ENCODE data around the gene SLC9C2.
"Not testable (repeated sequence)": the region's sequence is repeated elsewhere in the genome, so short reads cannot be mapped to it uniquely, and the experiment has no call there.

Gene SLC9C2

DNA sequence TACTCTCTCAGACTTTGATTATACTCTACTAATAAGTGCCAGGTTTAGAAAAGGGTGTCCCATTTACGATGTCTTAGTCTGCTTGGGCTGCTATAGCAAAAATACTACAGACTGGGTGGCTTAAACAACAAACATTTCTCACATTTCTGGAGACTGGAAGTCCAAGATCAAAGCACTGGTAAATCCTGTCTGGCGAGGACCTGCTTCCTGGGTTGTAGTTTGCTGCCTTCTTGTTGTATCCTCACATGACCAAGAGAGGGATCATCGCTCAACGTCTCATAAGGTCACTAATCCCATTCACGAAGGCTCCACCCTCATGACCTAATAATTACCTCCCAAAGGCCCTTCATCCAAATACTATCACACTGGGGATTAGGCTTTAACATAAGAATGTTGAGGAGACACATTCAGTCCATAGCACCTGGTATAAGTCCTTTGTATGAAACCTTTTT, 113.7 kb downstream of the SLC9C2 start:
- DNase-seq (ENCODE audit: low read depth in 2 of 2), result no peak

DNA sequence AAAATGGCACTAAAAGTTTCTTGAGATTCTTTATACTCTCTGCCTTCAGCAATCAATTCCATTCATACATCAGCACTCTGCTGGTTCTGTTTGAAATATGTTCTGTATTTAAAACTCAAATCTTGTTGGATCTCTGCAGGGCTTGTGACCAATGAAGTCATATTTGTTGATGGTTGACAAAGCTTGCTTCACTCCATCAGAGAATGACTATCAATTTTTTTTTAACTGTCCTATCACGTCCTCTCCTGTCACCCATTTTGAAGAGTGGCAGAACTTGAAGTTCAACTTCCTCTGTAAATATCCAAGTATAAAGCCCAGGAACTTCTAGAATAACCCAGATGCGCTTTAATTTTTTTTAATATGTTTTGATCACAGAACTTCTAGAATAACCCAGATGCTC, 114.9 kb downstream of the SLC9C2 start:
- DNase-seq (ENCODE audit: low read depth in 2 of 2), result no peak

DNA sequence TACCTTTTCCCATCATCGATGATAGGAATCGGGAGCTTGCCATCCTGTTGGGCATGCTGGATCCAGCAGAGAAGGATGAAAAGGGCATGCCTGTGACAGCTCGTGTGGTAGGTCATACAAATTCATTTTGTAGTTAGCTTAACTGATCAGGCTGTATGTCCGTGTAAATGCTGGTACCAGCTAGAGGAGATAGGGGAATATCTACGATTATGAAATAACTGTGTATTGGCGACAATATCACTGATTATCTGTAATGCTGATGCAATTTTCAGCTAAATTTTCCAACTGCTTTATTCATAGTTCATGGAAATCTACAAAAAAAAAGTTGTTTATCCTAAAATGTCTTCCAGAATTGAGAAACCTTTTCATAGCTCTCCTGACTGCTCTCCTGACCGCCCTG, 117.5 kb downstream of the SLC9C2 start:
- no peak for DNase-seq (ENCODE audit: low read depth in 2 of 2)

DNA sequence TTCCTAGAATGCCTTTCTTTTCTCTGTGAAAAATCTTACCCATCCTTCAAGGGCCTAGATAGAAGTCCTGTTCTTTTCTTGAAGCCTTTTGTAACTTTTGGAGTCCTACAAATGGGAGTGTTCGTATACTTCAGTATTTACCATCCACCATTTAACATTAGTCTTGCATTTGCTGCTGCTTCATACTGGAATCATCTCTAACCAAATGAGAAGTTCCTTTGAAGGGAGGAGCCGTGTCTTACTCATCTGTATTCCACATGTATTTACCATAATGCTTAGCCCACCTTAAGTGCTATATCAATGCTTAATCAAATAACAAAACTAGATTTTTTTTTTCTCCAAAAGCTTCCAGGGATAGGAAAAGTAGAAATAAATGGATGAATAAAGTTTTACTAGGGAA, 118.6 kb downstream of the SLC9C2 start:
- DNase-seq (ENCODE audit: low read depth in 2 of 2), result no peak

DNA sequence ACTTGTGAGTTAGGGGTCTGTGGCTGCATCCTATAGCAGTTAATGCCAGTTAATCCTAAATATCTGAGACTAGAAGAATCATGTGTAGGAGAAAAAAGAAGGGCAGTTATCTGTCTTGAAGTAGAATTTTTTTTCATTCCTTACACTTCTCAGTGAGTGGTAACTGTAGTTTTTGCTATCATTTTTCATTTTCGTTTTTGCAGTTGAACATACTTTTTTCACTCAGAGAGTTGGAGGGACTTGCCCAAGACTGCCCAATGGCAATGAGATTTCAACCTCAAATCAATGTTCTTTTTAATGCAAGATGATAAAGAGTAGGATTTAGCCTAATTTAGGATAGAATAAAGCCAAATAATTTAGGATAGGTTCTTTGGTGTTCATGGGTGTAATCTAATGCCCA, 120.2 kb downstream of the SLC9C2 start:
- no peak for DNase-seq (ENCODE audit: low read depth in 2 of 2)

DNA sequence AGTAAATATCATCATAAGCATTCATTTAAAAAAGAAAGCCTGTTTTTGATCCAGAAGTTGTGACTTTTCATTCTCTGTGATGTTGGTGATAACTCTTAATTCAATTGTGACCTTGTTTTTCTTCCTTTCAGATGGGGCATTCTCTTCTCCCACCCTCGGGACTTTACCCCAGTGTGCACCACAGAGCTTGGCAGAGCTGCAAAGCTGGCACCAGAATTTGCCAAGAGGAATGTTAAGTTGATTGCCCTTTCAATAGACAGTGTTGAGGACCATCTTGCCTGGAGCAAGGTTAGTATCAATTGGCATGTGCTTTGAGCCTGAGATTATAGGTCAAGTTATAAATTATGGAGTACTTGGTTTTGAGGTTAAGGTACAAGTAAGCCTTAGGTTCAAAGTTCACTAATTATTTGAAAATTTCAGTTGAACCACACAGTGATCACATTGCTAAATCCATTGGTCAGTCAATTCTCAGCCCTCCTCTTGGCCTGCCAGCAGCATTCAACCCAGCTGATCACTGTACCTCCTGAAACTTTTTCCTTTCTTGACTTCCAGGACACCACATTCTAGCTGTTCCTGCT, 121.6 kb downstream of the SLC9C2 start:
- no peak for DNase-seq (ENCODE audit: low read depth in 2 of 2)

DNA sequence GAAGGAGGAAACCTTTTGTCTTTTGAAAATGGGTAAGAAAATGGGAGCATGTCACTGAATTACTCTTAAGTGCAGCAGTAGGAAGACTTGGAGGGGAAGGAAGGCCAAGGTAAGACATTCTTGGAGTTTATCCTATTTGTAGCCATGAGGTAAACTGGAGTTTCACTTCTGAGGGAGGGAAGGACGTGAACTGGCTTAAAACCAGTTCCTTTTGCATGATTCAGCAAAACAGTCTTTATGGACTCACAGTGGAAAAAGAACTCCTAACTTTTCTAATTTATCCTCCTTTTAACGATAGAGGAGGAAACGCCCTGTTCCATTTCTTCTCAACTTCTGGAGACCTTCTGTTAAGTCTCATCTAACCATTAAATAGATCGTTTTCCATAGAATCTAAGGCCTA, 123.2 kb downstream of the SLC9C2 start:
- no peak for DNase-seq (ENCODE audit: low read depth in 2 of 2)

DNA sequence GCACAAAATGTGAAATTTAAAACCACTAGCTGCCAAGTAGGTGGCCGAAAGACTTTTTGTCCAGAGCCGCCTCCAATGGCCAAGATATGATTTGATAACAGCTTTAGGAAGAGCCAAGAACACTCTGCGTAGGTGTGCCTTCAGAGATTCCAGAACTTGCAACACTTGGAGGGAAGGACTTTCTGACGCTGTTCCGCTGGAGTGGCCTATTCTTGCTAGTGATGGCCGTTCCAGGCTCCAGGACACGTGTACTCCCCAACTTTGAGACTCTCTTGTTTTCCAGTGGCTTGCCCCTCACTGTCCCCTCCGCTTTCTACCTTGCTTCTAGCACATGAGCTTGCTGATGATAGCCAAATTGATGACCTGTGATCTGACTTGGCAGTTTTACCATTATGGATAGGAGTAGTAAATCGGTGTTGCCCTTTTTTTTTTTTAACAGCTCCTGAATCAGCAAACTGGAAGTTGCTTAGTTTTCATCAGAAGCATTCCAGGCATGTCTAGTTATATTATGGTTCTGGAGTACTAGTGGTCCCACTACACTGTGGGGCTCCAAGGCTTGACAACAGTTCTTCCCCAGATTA, 124.7 kb downstream of the SLC9C2 start:
- no peak for DNase-seq (ENCODE audit: low read depth in 2 of 2)

DNA sequence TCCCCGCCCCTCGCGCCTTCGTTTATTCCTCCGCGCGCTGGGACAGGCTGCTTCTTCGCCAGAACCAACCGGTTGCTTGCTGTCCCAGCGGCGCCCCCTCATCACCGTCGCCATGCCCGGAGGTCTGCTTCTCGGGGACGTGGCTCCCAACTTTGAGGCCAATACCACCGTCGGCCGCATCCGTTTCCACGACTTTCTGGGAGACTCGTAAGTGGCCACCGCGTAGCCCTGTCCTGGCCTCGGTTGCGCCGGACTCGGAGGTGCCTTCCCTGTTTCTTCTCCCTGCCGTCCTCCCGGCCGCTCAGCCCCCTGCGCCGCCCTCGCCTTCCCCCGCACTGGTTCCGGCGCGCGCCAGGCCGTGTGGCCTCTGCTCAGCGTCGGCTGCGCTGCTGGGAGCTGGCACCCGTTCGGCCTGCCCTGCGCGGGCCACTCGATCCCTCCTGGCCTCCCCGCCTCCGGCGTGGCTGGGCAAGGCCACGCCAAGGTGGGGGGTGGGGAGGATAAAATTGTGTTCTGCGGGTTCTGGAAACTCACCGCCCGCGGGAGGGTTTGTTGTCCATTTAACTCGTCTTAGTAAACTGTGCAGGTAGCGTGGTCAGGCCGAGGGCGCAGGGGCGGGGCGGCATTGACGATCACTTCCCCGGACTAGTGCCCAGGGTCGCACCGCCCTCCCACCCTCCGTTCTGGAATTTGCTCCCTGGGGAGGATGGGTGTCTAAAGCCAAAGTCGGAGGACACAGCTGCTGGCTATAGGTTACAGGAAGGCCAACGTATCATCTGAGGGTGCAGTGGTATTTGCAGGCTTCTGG, 125.4 kb downstream of the SLC9C2 start, which contains the start of gene PRDX6:
PRDX6 (plus strand) TSS at position 50 of the 808 bp plus-strand sequence; CDS start at position 113, 63 bp downstream.
- DNase-seq (ENCODE audit: low read depth in 2 of 2), result peak; percentile 5 to 71

DNA sequence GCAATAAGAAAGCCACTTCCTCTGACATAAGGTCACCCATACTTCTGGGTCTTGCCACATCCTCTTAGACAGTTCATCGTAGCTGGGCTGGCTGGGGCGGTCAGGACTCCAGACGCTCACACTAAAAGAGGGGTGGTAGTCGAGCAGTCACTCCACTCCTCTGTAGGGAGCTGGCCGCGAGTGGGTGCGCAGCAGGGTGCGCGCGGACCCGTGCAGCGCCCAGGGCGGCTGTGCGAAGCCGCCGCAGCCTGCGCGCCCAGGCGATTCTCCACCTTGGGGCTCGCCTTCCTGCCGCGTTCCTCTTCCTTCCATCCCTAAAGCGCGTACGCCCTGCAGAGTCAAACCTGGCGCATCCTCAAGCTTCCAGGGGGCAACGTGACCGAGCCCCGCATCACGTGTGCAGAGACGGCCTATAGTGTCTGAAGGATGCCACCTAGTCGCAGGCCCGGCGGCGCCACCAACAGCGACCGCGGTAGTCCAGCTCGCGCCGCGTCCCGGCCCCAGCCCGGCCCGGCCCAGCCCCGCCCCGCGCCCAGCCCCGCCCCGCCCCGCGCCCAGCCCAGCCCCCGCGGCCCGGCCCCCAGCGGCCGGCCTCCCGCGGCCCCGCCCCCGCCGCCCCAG, 126.1 kb downstream of the SLC9C2 start:
- DNase-seq (ENCODE audit: low read depth in 2 of 2), result peak; percentile 50 to 79

DNA sequence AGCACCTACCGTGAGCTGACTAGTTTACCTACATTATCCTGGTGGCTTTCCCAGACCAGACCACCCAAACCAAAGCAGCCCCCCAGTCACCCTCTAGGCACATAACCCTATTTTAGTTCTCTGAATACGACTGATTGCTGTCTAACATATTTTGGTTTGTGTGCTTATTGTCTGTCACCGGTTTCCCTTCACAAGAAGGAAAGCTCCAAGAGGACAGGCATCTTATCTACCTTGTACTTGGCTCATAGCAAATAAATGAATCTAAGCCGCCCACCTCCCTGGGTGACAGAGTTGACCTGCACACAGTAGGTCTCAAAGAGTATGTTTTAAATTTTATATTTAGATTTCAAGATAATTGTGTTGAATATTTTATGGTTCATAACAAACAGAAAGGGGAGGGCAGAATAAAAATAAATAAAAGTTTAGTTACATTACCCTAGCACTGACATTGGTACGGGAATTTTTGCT, 126.6 kb downstream of the SLC9C2 start:
- DNase-seq (ENCODE audit: low read depth in 2 of 2), result no peak

DNA sequence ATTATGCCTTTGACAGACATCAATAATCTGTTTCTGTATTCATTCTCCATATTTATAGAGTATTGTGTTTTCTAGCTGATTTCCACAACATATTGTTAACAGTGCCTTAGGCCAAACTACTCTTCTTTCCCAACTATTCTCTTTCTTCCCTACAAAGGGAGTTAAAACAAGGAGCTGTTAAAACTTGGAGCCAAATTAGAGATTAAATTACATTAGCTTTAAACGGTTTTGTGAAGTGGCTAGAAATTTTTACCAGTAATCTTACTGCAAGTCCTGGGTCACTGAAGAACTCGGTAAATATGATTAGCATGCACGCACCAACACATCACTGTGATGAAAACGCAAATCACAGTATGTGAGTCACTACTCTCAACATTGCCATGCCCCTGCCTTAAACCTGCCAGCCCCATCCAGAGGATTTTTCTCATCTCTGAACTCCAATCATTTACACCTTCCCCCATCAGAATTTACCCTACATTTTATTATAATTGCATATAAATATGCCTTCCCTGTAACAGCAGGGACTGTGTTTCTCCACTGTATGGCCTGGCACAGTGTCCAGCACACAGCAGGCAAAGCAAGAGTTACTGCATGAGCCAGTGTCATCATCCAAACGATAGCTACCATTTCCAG, 127.2 kb downstream of the SLC9C2 start:
- no peak for DNase-seq (ENCODE audit: low read depth in 2 of 2)

DNA sequence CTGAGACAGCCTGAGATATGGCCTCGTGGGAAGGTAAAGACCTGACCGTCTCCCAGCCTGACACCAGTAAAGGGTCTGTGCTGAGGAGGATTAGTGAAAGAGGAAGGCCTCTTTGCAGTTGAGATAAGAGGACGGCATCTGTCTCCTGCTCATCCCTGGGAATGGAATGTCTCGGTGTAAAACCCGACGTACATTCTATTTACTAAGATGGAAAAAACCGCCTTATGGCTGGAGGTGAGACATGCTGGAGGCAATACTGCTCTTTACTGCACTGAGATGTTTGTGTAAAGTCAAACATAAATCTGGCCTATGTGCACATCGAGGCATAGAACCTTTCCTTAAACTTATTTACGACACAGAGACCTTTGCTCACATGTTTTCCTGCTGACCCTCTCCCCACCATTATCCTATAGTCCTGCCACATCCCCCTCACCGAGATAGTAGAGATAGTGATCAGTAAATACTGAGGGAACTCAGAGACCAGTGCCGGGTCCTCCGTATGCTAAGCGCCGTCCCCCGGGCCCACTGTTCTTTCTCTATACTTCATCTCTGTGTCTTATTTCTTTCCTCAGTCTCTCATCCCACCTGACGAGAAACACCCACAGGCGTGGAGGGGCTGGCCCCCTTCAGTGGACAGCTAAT, 128.0 kb downstream of the SLC9C2 start:
- not testable (repeated sequence) for DNase-seq (ENCODE audit: low read depth in 2 of 2)

DNA sequence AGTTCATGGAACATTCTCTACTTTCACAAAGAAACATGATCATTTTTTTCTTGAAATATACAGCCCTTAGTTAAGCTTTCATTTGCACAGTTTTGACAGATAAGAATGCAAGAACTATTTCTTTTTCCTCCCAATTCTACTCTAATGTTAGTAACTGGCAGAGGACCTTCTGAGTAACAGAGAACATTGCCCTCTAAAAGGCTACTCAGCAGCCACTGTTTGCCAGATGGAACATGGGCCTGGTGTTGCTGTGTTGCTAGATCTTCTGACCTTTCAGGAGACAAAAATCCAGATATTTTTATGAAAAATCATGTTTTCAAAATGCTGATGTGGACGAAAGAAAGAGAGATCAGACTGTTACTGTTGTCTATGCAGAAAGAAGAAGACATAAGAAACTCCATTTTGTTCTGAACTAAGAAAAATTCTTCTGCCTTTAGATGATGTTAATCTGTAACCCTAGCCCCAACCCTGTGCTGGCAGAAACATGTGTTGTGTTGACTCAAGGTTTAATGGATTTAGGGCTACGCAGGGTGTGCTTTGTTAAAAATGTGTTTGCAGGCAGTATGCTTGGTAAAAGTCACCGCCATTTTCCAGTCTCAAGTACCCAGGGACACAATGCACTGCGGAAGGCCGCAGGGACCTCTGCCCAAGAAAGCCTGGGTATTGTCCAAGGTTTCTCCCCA, 128.6 kb downstream of the SLC9C2 start:
- DNase-seq (ENCODE audit: low read depth in 2 of 2), result no peak

DNA sequence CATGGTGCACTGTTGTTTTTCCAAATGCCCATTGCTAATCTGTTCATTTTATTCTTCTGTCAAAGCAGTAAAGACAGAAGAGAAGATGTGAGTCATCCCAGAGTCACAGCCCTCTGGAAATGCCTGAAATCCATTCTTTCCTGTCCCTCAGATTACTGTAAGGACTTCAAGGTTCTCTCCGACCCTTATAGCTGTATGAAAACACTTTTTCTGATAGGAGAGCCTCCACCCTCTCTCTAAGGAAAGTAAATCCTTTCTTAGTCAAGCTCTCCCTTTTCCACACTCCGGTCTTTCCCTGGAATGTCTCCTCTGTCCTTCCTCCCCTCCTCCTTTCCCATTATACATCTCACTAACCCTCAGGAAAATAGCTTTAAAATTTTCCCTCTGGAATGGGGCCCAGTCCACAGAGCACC, 129.3 kb downstream of the SLC9C2 start:
- DNase-seq (ENCODE audit: low read depth in 2 of 2), result no peak

DNA sequence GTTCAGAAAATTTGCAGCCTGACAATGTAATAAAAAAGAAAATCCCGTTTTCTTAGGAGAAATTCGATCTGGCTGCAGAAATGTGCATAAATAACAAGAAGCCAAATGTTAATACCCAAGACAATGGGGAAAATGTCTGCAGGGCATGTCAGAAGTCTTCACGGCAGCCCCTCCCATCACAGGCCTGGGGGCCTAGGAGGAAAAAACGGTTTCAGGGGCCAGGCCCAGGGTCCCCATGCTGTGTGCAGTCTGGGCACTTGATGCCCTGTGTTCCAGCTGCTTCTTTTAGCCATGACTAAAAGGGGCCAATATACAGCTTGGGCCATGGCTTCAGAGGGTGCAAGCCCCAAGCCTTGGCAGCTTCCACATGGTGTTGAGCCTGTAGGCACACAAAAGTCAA, 132.3 kb downstream of the SLC9C2 start:
- DNase-seq (ENCODE audit: low read depth in 2 of 2), result no peak

DNA sequence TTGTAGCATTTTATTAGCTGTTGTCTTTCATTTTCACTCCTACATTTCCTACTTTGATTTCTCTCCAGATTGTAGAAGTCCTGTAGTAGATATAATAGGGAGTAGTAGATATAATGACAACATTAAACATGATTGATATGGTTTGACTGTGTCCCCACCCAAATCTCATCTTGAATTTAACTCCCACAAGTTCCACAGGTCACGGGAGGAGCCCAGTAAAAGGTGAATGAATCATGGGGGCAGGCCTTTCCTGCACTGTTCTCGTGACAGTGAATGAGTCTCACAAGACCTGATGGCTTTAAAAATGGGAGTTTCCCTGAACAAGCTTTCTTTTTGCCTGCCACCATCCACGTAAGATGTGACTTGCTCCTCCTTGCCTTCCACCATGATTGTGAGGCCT, 133.2 kb downstream of the SLC9C2 start:
- no peak for DNase-seq (ENCODE audit: low read depth in 2 of 2)

DNA sequence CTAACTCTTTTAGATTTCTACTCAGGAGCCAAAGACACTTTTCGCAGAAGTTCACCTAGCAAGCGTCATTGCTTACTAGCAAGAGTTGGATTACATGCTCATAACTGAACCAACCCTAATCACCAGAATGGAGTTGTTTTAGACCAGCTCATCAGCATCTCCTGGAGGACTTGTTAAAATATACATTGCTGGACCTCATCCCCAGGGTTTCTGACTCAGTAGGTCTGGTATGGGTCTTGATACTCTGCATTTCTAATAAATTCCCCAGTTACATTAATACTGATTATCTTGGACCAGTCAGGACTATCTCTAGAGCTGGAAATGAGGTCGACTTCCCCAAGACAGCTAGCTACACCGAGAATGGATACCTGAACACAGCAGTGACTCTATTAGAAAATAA, 135.4 kb downstream of the SLC9C2 start:
- DNase-seq (ENCODE audit: low read depth in 2 of 2), result no peak

DNA sequence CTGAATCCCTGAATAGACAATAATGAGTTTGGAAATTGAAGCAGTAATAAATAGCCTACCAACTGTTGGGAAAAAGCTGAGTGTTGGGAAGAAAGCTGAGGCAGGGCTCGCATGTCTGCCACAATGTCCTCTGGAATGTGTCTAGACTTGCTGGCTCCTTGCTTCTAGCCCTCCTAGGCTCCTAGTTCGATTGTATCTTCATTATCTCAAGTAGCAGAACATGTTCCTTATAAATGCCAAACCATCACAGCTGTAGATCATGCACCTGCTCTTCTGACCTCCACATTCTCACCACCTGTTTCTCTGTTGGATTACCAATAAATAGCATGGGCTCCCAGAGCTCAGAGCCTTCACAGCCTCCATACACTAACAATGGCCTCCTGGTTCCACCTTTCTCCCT, 138.7 kb downstream of the SLC9C2 start:
- not testable (repeated sequence) for DNase-seq (ENCODE audit: low read depth in 2 of 2)

DNA sequence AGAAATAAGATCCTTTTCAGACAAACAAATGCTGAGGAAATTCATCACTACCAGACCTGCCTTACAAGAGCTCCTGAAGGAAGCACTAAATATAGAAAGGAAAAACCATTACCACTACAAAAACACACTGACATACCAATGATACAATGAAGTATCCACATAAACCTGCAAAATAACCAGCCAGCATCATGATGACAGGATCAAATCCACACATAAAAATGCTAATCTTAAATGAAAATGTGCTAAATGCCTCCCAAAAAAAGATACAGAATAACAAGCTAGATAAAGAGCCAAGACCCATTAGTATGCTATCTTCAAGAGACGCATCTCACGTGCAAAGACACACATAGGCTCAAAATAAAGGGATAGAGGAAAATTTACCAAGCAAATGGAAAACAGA, 140.2 kb downstream of the SLC9C2 start:
- not testable (repeated sequence) for DNase-seq (ENCODE audit: low read depth in 2 of 2)

DNA sequence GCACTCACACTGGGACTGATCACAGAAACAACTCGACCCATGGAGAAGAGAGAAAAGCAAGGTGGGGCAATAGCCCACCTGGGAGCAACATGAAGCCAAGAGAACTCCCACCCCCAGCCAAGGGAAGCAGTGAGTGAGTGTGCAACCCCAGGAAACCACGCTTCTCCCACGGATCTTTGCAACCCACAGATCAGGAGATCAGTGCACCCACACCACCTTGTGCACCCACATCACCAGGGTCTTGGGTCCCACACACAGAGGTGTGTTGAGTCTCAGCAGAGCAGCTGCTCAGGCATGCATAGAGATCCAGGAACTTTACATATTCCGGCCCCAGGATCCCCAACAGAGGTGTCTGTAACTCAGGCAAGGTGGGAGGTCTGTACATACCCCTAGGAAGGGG, 143.0 kb downstream of the SLC9C2 start:
- no peak for DNase-seq (ENCODE audit: low read depth in 2 of 2)

Measured in stimulated activated CD8-positive, alpha-beta memory T cell treated with anti-CD3 and anti-CD28 coated beads, Interleukin-7, amount 100 ng/mL, for 4 hours (primary cell).